ENCODE results near the gene KRTAP10-7.

KRTAP10-7 gene

GRCh38 chr21:44595524-44595923 lies 4.9 kb upstream of the KRTAP10-7 start:
- no peaks in the 10 kb centered on the region for H4K20me1 ChIP-seq (ENCODE audit: insufficient read depth, low read length, poor library complexity, severe bottlenecking)
- no peaks in the 10 kb centered on the region for H3K79me2 ChIP-seq (ENCODE audit: insufficient read depth, low read length)
- no peaks in the 10 kb centered on the region for H3K9me2 ChIP-seq (replicated peaks; ENCODE audit: low read depth, low read length)
- H3K4me2 ChIP-seq (ENCODE audit: low read depth, low read length, poor library complexity, severe bottlenecking): no peak overlapping the region
- no peak overlapping the region for H3K4me3 ChIP-seq (ENCODE audit: low read length, poor library complexity, severe bottlenecking)
- no peak overlapping the region for H2AFZ ChIP-seq (ENCODE audit: low read length)
- H3F3A ChIP-seq (ENCODE audit: low read depth): no peaks in the 10 kb centered on the region
- H3K36me3 ChIP-seq (ENCODE audit: insufficient read depth, low read length): no peaks in the 10 kb centered on the region
- H3K27me3 ChIP-seq (ENCODE audit: insufficient read depth, low read length, poor library complexity, severe bottlenecking): no peaks in the 10 kb centered on the region
- no peak overlapping the region for H3K9ac ChIP-seq (ENCODE audit: low read depth, low read length, poor library complexity, severe bottlenecking)
- no peaks in the 10 kb centered on the region for H3K4me1 ChIP-seq (ENCODE audit: insufficient read depth, low read length, poor library complexity, severe bottlenecking)
- no peaks in the 10 kb centered on the region for H3K9me3 ChIP-seq (ENCODE audit: insufficient read depth, low read depth, low read length)
- TF ChIP-seq EZH2phosphoT487 (IDR thresholded peaks at IDR 0.05; ENCODE audit: borderline replicate concordance): no peak
- TF ChIP-seq CTCF (conservative IDR thresholded peaks at IDR 0.05; ENCODE audit: low read length): no peak

- Histone ChIP-seq H2AFZ (ENCODE audit: low read length) (no peak overlapping the region), H3K36me3 (ENCODE audit: insufficient read depth, low read length) (no peaks in the 10 kb centered on the region), H3K27me3 (ENCODE audit: insufficient read depth, low read length, poor library complexity, severe bottlenecking) (no peaks in the 10 kb centered on the region), H3K9me2 (replicated peaks; ENCODE audit: low read depth, low read length) (no peaks in the 10 kb centered on the region), H3K79me2 (ENCODE audit: insufficient read depth, low read length) (no peaks in the 10 kb centered on the region), H3K4me1 (ENCODE audit: insufficient read depth, low read length, poor library complexity, severe bottlenecking) (no peaks in the 10 kb centered on the region), H3F3A (ENCODE audit: low read depth) (no peaks in the 10 kb centered on the region), H4K20me1 (ENCODE audit: insufficient read depth, low read length, poor library complexity, severe bottlenecking) (no peaks in the 10 kb centered on the region), H3K4me2 (ENCODE audit: low read depth, low read length, poor library complexity, severe bottlenecking) (no peak overlapping the region), H3K4me3 (ENCODE audit: low read length, poor library complexity, severe bottlenecking) (no peak overlapping the region), H3K9ac (ENCODE audit: low read depth, low read length, poor library complexity, severe bottlenecking) (no peak overlapping the region), H3K9me3 (ENCODE audit: insufficient read depth, low read depth, low read length) (no peaks in the 10 kb centered on the region)
- TF ChIP-seq EZH2phosphoT487 (IDR thresholded peaks at IDR 0.05; ENCODE audit: borderline replicate concordance) (no peak), CTCF (conservative IDR thresholded peaks at IDR 0.05; ENCODE audit: low read length) (no peak)
These were observed 4.2 kb upstream of the KRTAP10-7 start for GRCh38 chr21:44596068-44596725.

GRCh38 chr21:44598061-44598460 lies 2.3 kb upstream of the KRTAP10-7 start:
- Histone ChIP-seq H3K4me3 (ENCODE audit: low read length, poor library complexity, severe bottlenecking) (no peak overlapping the region), H4K20me1 (ENCODE audit: insufficient read depth, low read length, poor library complexity, severe bottlenecking) (no peaks in the 10 kb centered on the region), H3K79me2 (ENCODE audit: insufficient read depth, low read length) (no peaks in the 10 kb centered on the region), H3K4me2 (ENCODE audit: low read depth, low read length, poor library complexity, severe bottlenecking) (no peak overlapping the region), H3K36me3 (ENCODE audit: insufficient read depth, low read length) (no peaks in the 10 kb centered on the region), H3K4me1 (ENCODE audit: insufficient read depth, low read length, poor library complexity, severe bottlenecking) (no peaks in the 10 kb centered on the region), H2AFZ (ENCODE audit: low read length) (no peak overlapping the region), H3K9me2 (replicated peaks; ENCODE audit: low read depth, low read length) (no peaks in the 10 kb centered on the region), H3K27me3 (ENCODE audit: insufficient read depth, low read length, poor library complexity, severe bottlenecking) (no peaks in the 10 kb centered on the region), H3K9me3 (ENCODE audit: insufficient read depth, low read depth, low read length) (no peaks in the 10 kb centered on the region), H3F3A (ENCODE audit: low read depth) (no peaks in the 10 kb centered on the region), H3K9ac (ENCODE audit: low read depth, low read length, poor library complexity, severe bottlenecking) (no peak overlapping the region)
- TF ChIP-seq CTCF (conservative IDR thresholded peaks at IDR 0.05; ENCODE audit: low read length) (no peak), EZH2phosphoT487 (IDR thresholded peaks at IDR 0.05; ENCODE audit: borderline replicate concordance) (no peak)

All from Loucy (cell line).